Renal pelvis (tissue), 4 donors: ENCODE results near the gene IL12RB2. TPM values are rescaled to one million over a fixed set of nuclear protein-coding genes. Genes with fewer than 3 reads are reported as not detected.

ENCODE experiments used
- DNase-seq: peaks from one replicate; pipeline ENCODE4 v3.0.0-alpha.2; 2013
- polyA plus RNA-seq, 3 donors: library from polyadenylated mRNA; unstranded; fragments of 120-200 nt; gene quantifications; one replicate each; pipeline ENCODE4 v1.2.1, GENCODE V29; 2013; ENCODE audit not compliant: insufficient read length in 3 of 3

Gene IL12RB2
- polyA plus RNA-seq, 3 donors, result 0.54 to 1.0 (median 0.81) TPM

DNA sequence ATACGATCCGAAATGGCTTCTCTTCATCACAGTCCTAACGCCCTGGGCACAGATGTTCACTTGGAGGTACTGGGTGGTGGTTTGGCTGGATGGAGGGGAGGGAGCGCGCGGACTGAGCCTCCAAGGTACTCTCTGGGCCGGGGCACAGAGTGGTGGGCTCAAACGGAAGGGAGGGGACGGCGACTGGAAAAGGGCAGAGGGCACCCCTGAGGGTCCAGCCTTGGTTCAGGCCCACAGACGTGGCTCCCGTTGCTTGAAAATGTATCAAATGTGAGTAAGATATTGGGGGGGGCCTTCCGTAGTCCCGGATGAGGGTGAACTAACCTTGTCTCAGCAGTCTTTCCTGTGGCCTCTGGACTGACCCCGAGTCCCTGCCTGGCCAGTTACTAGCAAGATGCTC, 463 bp downstream of the IL12RB2 start:
- no peak for DNase-seq

GRCh38 chr1:67312615-67313014, 4.9 kb downstream of the IL12RB2 start:
- DNase-seq, result no peak

- DNase-seq, result no peak
Measured at GRCh38 chr1:67313934-67314671, 6.4 kb downstream of the IL12RB2 start.

DNA sequence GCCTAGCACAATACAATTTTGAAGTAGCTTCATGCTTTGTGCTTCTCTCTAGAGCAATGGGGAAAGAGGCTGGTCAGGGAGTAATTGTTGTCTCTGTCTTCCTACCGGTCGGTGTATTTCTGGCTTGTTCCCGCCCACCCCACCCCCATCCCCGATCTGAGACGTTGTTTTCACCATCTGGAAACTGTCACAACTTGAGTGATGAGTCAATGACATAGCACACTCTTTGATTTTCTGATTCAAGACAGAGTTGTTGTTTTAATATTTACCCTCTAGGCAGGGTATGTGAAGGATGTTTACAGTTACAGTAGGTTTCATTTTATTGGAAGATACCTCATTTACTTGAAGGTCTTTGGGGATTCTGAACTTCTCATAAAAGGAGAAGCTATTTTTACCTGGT, 7.0 kb downstream of the IL12RB2 start:
- no peak for DNase-seq

DNA sequence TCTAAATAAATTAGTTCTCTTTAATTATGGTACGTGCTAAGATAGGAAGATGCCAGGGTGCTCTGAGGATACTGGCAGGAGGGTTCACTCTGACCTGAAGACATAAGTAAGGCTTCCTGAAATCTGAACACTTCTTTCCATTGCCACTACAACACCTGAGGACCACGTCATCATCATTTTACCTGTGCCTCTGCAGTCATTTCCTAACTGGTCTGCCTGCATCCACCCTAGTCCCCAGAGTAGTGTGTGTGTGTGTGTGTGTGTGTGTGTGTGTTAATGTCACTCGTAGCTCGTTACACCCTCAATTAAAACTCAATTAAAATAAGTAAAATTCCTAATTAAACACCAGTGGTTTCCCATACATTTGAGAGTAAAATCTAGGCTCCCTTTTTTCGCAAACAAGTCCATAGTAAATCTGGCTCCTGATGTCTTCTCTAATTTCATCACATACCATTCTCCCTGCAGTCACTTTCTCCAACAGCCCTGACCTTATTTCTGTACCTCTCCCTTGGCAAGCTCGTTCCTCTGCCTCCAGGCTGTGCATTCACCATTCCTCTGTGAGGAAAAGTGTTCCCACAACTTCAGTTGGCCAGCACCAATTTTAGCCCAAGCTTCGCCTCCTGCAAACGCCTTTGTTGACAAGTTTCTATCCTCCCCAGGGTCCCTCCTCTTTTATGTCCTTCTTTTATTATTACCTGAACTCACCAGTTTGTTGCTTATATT, 8.7 kb downstream of the IL12RB2 start:
- DNase-seq, result no peak

DNA sequence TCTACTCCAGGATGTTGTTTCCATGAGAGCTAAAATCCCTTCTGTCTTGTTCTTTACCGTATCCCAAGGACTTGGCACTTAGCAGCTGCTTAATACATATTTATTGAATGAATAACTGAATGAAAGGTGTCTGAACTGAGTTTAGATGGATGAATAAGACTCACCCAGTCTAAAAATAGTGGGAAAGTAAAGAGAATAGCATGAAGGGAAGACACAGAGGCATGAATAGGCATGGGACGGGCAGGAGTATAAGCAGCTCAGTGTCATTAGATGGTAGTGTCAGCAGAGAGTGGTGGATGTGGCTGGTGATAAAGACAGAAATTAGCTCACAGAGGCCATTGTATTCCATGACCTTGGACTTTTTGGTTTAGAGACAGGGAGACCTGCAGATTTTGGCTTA, 9.2 kb downstream of the IL12RB2 start:
- DNase-seq, result no peak

DNA sequence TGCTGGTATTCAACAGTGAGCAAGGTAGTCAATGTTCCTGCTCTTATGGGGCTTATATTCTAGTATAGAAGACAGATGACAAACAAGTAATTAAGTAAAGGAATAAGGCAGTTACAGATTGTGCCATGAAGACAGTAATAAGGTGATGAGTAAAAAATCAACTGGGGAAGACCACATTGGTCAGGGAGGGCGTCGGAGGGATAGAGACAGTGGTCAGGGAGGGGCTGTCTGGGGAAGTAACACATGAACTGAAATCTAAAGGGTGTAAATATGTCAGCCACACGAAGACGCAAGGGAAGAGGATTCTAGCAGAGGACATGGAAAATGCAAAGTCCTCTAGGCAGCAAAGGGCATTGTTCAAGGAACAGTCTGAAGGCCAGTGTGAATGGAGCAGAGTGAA, 10.1 kb downstream of the IL12RB2 start:
- DNase-seq, result no peak

- no peak for DNase-seq
Measured at GRCh38 chr1:67322442-67322841, 14.8 kb downstream of the IL12RB2 start.

GRCh38 chr1:67323087-67323486, 15.4 kb downstream of the IL12RB2 start:
- no peak for DNase-seq

DNA sequence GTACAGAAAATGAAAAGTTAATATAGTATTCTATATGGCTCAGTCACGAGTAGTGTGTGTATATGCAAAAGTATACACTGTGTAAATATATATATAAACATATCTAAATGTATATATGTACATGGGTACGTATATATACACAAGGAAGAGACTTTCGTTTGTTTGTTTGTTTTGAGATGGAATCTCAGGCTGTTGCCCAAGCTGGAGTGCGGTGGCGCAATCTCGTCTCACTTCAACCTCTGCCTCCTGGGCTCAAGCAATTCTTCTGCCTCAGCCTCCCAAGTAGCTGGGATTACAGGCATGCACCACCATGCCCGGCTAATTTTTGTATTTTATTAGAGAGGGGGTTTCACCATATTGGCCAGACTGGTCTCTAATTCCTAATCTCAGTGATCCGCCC, 16.4 kb downstream of the IL12RB2 start:
- DNase-seq, result no peak

- DNase-seq, result no peak
Measured at GRCh38 chr1:67327864-67328466, 20.3 kb downstream of the IL12RB2 start.

- no peak for DNase-seq
Measured at GRCh38 chr1:67332653-67333529, 25.2 kb downstream of the IL12RB2 start.

- DNase-seq, result no peak
Measured at GRCh38 chr1:67333603-67334002, 25.9 kb downstream of the IL12RB2 start.

GRCh38 chr1:67335411-67335810, 27.7 kb downstream of the IL12RB2 start:
- no peak for DNase-seq

DNA sequence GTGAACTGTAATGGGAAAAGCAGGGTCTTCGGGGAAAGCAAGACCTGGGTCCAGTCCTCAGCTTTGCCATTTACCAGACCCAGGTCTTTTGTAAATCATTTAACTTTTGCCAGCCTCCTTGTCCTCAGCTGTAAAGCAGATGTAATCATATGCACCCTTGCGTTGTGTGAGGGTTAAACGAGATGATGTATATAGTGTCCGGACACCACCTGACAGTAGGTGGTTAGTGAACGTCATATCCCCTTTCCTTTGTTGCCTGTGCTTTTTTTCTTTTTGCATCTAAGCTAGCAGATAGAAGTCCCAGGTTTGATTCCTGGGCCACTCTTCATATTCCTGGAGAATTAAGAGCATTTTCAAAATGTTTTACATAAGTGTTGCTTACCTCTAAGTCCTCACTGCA, 28.5 kb downstream of the IL12RB2 start:
- DNase-seq, result no peak

- DNase-seq, result no peak
Measured at GRCh38 chr1:67336783-67337182, 29.1 kb downstream of the IL12RB2 start.

GRCh38 chr1:67338642-67339041, 31.0 kb downstream of the IL12RB2 start:
- no peak for DNase-seq

GRCh38 chr1:67339623-67340343, 32.1 kb downstream of the IL12RB2 start:
- no peak for DNase-seq

DNA sequence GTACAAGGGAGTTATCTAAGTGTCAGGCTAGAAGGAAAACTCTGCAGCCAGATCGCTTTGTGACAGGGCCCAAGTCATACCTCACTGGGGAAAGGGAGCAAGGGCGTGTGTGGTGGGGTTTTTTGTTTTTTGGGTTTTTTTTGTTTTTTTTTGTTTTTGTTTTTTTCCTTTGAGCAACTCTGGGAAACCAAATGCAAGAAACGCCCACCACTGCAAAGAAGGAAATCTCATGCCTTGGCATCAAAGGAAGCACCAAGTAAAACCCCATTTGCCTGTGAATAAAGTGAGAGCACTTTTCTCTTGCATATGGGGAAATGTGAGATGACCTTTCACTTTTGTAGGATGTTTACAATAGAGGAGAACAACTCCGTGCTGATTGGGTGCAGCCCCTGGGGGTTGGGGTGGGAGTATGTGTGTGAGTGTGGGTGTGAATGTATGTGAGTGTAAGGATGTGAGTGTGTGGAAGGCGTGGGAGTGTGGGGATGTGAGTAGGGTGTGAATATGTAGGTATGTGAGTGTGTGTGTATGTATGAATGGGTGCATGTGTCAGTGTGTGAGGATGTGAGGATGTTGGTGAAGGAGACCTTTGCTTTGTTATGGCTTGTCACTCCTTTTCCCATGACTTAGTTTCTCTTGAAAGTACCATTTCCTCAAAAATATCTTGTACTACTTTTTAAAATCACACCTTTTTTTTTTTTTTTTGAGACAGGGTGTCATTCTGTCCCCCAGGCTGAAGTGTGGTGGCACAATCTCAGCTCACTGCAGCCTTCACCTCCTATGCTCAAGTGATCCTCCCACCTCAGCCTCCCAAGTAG, 34.6 kb downstream of the IL12RB2 start:
- DNase-seq, result no peak

GRCh38 chr1:67345556-67345955, 37.9 kb downstream of the IL12RB2 start:
- DNase-seq, result no peak

DNA sequence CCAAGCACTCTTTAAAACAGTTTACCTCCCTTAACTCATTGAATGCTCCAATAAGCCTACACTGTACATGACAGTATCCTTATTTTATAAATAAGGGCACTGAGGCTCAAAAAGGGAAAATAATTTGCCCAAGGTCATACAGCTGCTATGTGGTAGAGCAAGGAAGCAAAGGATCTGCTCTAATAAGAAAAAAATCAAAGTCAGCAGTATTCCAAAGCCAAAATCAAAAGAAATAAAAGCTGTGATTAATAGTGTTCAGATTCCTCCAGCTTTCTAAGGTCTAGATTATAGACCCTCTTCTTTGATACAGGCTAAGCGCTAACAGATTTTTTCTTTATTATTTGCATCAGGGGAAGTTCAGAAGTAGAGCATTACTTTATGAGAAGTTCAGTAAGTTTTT, 39.3 kb downstream of the IL12RB2 start:
- DNase-seq, result no peak
